PFSK-1 (cell line): Measurements from ENCODE around the gene ARHGAP15.

Source experiments
- FOXP2 ChIP-seq: optimal IDR thresholded peaks from 2 replicates; pipeline ENCODE3; 2011; ENCODE audit warnings: borderline replicate concordance, control low read depth, inconsistent platforms; ENCODE audit not compliant: insufficient read depth; ENCODE audit errors: extremely low read length, extremely low read depth
- POLR2AphosphoS5 ChIP-seq: IDR thresholded peaks from 2 replicates; pipeline ENCODE4 v1.6.1; 2012; ENCODE audit warnings: low read depth, mild to moderate bottlenecking, control low read depth, low read length, moderate library complexity
- SIN3A ChIP-seq: IDR thresholded peaks from 2 replicates; pipeline ENCODE4 v1.6.1; 2012; ENCODE audit warnings: mild to moderate bottlenecking, low read length, moderate library complexity, borderline replicate concordance; ENCODE audit not compliant: insufficient read depth
- TAF1 ChIP-seq: IDR thresholded peaks from 2 replicates; pipeline ENCODE4 v1.6.1; 2012; ENCODE audit warnings: low read length, control low read depth, borderline replicate concordance; ENCODE audit not compliant: insufficient read depth
- TF ChIP-seq, protein P1 (sequence below), 2 experiments: IDR thresholded peaks; 2 replicates each; pipeline versions ENCODE4 v1.6.1 to v1.8.0; 2011 to 2012; ENCODE audit warnings: low read depth in 2 of 2, low read length in 2 of 2, control low read depth in 1 of 2, inconsistent platforms in 1 of 2, mild to moderate bottlenecking in 1 of 2, moderate library complexity in 1 of 2; ENCODE audit not compliant: insufficient read depth in 1 of 2

The ARHGAP15 gene

DNA sequence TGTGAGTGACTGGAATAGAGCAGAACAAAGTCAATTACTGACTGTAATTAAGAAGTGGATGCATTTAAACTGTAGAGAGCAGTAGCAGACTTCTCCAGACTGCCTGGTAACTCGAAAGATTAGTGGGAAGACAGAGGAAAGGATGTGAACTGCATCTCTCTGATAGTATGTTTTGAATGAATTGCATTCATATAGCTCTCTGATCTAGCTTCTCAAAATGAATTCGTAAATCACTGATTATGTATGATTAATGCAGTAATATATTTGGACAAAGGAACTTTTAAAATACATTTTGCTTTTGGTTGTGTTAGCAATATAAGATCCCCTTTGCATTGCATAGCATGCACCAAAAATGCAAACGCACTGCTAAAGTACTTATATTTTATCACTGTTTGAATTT, 304.0 kb downstream of the ARHGAP15 start:
- TF ChIP-seq TAF1 (no peak), FOXP2 (no peak), SIN3A (no peak), POLR2AphosphoS5 (no peak)
- TF ChIP-seq, protein P1, sequence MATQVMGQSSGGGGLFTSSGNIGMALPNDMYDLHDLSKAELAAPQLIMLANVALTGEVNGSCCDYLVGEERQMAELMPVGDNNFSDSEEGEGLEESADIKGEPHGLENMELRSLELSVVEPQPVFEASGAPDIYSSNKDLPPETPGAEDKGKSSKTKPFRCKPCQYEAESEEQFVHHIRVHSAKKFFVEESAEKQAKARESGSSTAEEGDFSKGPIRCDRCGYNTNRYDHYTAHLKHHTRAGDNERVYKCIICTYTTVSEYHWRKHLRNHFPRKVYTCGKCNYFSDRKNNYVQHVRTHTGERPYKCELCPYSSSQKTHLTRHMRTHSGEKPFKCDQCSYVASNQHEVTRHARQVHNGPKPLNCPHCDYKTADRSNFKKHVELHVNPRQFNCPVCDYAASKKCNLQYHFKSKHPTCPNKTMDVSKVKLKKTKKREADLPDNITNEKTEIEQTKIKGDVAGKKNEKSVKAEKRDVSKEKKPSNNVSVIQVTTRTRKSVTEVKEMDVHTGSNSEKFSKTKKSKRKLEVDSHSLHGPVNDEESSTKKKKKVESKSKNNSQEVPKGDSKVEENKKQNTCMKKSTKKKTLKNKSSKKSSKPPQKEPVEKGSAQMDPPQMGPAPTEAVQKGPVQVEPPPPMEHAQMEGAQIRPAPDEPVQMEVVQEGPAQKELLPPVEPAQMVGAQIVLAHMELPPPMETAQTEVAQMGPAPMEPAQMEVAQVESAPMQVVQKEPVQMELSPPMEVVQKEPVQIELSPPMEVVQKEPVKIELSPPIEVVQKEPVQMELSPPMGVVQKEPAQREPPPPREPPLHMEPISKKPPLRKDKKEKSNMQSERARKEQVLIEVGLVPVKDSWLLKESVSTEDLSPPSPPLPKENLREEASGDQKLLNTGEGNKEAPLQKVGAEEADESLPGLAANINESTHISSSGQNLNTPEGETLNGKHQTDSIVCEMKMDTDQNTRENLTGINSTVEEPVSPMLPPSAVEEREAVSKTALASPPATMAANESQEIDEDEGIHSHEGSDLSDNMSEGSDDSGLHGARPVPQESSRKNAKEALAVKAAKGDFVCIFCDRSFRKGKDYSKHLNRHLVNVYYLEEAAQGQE (IDR thresholded peaks at IDR 0.05; ENCODE audit: insufficient read depth in 1 of 2, low read depth in 2 of 2, low read length in 2 of 2): no peak

DNA sequence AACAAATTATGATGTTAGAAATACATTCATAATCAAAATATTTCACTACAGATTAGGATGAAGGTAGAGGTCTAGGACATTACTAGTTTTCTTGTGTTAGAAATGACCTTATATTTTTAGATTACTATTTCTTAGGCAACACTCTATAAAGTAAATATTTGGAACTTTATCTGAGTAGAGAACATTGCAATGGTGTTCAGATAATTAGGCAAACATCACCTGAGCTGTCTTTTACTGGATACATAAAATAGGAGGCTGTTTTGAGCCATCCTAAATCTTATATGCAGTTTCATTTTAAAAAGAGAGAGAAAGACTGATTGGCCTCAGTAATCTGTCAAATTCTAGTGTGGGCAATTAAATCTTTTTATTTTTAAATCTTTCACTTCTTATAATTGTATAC, 304.6 kb downstream of the ARHGAP15 start:
- no peak for TF ChIP-seq TAF1
- no peak for TF ChIP-seq SIN3A

DNA sequence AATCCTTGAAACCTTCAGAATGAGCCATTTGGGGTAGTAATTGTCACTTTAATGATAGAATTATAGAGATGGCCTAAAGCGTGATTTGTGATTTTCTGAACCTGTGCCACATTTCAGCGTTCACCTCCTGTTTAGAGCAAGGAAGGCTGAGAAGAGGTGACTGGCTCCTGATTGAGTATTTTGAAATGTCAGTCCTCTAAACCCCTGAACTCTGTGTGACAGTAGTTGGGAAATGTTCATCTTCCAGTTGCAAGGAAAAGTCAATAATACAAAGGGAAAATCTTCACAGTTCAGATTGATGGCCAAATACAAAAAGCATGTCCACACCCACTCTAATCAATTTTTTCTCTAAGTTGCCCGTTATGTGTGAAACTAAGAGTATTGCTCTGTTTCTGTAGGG, 305.2 kb downstream of the ARHGAP15 start:
- no peak for TF ChIP-seq SIN3A
- TF ChIP-seq, protein P1 (IDR thresholded peaks at IDR 0.05; ENCODE audit: insufficient read depth in 1 of 2, low read depth in 2 of 2, low read length in 2 of 2): no peak

DNA sequence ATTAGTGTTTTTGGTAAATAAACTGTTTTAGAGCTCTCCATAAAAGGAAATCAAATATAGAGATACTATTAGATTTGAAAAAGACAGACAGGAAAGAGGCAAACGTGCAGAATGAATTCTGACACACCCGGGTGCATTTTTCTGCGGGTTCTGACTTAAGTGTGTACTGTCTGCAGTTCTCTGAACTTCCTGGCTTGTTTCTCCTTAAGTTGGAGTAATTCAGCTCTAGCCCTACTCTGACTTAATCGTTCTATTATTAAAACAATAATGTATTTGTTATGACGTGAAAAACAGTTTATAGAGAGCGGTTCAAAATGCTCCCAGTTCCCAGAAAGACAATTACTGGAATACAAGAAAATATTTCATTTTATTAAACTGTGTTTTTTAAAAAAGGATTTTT, 305.9 kb downstream of the ARHGAP15 start:
- TF ChIP-seq POLR2AphosphoS5 (no peak), FOXP2 (no peak), SIN3A (no peak), TAF1 (no peak)
- TF ChIP-seq, protein P1 (IDR thresholded peaks at IDR 0.05; ENCODE audit: insufficient read depth in 1 of 2, low read depth in 2 of 2, low read length in 2 of 2): no peak

DNA sequence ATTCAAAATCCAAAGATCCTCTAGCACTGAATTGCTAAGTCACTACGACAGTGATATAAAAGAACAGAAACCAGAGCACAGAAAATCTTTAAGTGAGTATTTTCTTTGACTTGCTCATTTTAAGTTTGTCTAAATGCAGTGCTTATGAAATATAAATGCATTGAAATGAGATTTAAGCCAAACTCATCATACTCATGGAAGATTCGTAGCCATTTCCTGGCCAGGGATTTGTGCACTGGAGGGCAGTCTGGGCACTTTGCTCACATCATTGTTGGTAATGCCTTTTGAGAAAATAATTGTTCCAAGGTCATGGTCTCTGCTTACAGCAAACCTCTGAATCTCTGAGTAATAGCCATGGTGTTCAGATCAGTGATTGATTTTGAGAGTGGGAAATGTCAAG, 307.7 kb downstream of the ARHGAP15 start:
- TF ChIP-seq SIN3A: no peak
- TF ChIP-seq TAF1: no peak
- no peak for TF ChIP-seq POLR2AphosphoS5

DNA sequence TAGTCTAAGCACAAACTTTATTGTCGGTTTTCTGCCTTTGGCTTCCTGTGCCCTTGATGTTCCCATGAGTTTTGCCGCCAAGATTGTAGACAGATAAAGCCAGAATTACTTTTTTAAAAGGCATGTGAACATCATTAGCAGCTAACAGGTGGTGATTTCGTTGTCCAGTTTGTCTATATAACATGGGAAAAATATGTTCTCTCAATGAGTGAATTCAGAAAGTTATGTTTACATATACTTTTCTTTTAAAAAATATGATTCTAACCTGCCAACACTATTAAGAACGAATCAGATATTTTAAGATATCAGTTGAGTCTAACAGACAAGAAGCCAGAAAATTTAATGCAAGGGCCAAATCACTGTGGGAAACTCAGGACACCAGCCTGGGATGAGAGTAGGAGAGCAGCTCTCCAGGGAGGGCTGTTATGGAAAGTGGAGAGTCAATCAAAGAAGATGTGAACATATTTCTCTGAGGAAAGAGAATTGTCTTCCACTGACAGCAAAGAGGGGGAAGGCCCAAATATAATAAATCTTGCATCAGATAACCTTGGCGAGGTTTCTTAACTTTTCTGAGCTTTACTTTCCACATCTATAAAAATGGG, 311.3 kb downstream of the ARHGAP15 start:
- TF ChIP-seq TAF1 (no peak), POLR2AphosphoS5 (no peak)

DNA sequence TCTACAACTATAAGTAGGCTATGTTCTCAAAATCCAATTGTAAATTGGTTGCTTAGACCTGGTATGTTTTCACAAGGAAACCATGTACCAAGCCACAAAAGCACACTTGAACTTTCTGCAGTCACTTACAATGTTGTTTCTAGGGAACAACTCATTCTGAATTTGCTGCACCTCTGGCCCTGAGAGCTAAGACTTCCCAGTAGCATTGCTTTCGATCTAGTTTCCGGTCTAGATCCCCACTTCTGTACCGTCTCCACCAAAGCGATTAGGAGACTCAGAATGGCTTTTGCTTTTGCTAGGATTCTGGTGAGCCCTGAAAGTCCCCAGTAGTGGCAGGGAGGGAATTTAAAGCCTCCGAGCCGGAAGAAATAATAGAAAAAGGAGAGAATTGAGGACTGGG, 313.0 kb downstream of the ARHGAP15 start:
- TF ChIP-seq POLR2AphosphoS5: no peak
- no peak for TF ChIP-seq TAF1
- TF ChIP-seq FOXP2: no peak
- TF ChIP-seq, protein P1 (IDR thresholded peaks at IDR 0.05; ENCODE audit: insufficient read depth in 1 of 2, low read depth in 2 of 2, low read length in 2 of 2): no peak
- no peak for TF ChIP-seq SIN3A
